Measurements from ENCODE around the gene RAB4B. TPM values are rescaled to one million over a fixed set of nuclear protein-coding genes. Genes with fewer than 3 reads are reported as not detected.

RAB4B gene
- total and polyA plus RNA-seq, 10 donors: 36.8 to 95.3 (median 58.8) TPM

DNA sequence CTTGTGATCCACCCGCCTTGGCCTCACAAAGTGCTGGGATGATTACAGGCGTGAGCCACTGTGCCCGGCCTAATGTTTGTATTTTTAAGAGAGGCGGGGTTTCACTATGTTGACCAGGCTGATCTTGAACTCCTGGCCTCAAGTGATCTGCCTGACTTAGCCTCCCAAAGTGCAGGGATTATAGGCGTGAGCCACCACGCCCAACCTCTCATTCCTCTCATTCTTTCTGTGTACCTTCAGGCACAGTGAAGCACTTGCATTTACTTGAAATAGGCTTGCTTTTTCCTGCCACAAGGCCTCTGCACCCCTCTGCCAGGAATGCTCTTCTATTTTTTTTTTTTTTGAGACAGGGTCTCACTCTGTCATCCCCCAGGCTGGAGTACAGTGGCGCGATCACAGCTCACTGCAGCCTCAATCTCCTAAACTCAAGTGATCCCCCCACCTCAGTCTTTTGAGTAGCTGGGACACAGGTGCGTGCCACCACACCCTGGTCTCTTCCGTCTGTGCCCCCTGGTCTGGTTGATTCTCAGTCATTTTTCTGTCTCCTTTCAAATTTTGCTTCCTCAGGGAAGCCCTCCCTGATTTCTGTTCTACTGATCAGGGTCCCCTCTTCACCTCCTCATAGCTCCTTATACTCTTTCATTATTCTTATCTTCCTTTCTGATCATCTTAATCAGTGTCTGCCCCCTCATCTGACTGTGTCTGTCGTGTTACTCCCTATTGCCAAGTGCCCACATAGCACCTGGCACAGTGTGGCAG lies 42.9 kb upstream of the RAB4B start:
- no peaks in the 10 kb centered on the region for H3K27me3 ChIP-seq (replicated peaks in 1 of 7)
- no peak for DNase-seq
- H3K27ac ChIP-seq: no peak overlapping the region
- intact Hi-C loops (cut with DNase I; ENCODE audit: low total_unique reads): no loop called here
- H3K4me1 ChIP-seq: peaks cover 0 to 4% (median 0%) of the 10 kb centered on the region in 6 donors
- TF ChIP-seq, protein P1, sequence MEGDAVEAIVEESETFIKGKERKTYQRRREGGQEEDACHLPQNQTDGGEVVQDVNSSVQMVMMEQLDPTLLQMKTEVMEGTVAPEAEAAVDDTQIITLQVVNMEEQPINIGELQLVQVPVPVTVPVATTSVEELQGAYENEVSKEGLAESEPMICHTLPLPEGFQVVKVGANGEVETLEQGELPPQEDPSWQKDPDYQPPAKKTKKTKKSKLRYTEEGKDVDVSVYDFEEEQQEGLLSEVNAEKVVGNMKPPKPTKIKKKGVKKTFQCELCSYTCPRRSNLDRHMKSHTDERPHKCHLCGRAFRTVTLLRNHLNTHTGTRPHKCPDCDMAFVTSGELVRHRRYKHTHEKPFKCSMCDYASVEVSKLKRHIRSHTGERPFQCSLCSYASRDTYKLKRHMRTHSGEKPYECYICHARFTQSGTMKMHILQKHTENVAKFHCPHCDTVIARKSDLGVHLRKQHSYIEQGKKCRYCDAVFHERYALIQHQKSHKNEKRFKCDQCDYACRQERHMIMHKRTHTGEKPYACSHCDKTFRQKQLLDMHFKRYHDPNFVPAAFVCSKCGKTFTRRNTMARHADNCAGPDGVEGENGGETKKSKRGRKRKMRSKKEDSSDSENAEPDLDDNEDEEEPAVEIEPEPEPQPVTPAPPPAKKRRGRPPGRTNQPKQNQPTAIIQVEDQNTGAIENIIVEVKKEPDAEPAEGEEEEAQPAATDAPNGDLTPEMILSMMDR (IDR thresholded peaks at IDR 0.05 in 8 of 11, conservative IDR thresholded peaks at IDR 0.05 in 3 of 11): no peak
- TF ChIP-seq POLR2AphosphoS5 (IDR thresholded peaks at IDR 0.05) (no peak), POLR2A (IDR thresholded peaks at IDR 0.05) (no peak)
- H3K9me3 ChIP-seq: no peaks in the 10 kb centered on the region
- H3K4me3 ChIP-seq: no peak overlapping the region
- WGBS, 5 donors: 92 to 97% (median 96%) methylated on average over 11 of the region's 11 CpGs
- H3K36me3 ChIP-seq: peaks cover 0 to 100% (median 89%) of the 10 kb centered on the region in 6 donors

DNA sequence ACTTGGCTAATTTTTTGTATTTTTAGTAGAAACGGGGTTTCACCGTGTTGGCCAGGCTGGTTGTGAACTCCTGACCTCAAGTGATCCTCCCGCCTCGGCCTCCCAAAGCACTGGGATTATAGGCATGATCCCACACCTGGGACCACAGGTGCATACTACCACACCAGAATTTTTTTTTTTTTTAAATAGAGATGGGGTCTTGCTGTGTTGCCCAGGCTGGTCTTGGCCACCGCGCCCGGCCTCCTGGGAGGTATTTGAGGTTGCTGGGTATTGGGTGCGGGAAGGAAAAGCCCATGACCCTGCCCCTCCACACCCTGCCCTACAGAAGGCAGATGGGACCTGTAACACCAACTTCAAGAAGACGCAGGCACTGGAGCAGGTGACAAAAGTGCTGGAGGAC lies 41.4 kb upstream of the RAB4B start:
- H3K4me1 ChIP-seq: peaks cover 0 to 4% (median 0%) of the 10 kb centered on the region in 6 donors
- no peaks in the 10 kb centered on the region for H3K9me3 ChIP-seq
- WGBS, 5 donors: 87 to 98% (median 88%) methylated on average over 8 to 9 of the region's 9 CpGs
- TF ChIP-seq, protein P1 (IDR thresholded peaks at IDR 0.05 in 8 of 11, conservative IDR thresholded peaks at IDR 0.05 in 3 of 11): no peak
- no peak for TF ChIP-seq POLR2AphosphoS5 (IDR thresholded peaks at IDR 0.05)
- no peak for TF ChIP-seq POLR2A (IDR thresholded peaks at IDR 0.05)
- peaks cover 0 to 100% (median 82%) of the 10 kb centered on the region in 6 donors for H3K36me3 ChIP-seq
- no peak for DNase-seq
- intact Hi-C loops (cut with DNase I; ENCODE audit: low total_unique reads): no loop called here
- no peak overlapping the region for H3K4me3 ChIP-seq
- no peak overlapping the region for H3K27ac ChIP-seq
- H3K27me3 ChIP-seq (replicated peaks in 1 of 7): no peaks in the 10 kb centered on the region

- intact Hi-C loops (cut with DNase I; ENCODE audit: low total_unique reads): no loop called here
- DNase-seq: no peak
- no peaks in the 10 kb centered on the region for H3K9me3 ChIP-seq
- no peak overlapping the region for H3K27ac ChIP-seq
- peaks cover 0 to 99% (median 78%) of the 10 kb centered on the region in 6 donors for H3K36me3 ChIP-seq
- TF ChIP-seq POLR2A (IDR thresholded peaks at IDR 0.05) (no peak), POLR2AphosphoS5 (IDR thresholded peaks at IDR 0.05) (peak in 1 of 3 donors; percentile 41)
- TF ChIP-seq, protein P1 (IDR thresholded peaks at IDR 0.05 in 8 of 11, conservative IDR thresholded peaks at IDR 0.05 in 3 of 11): no peak
- 90 to 94% (median 91%) methylated on average over 7 to 9 of the region's 9 CpGs for WGBS, 5 donors
- no peak overlapping the region for H3K4me3 ChIP-seq
- peaks cover 0 to 4% (median 0%) of the 10 kb centered on the region in 6 donors for H3K4me1 ChIP-seq
- no peaks in the 10 kb centered on the region for H3K27me3 ChIP-seq (replicated peaks in 1 of 7)
Observed at GRCh38 chr19:40737102-40737644, 40.9 kb upstream of the RAB4B start.
